Measurements from ENCODE around the gene TMCO4. TPM values are rescaled to one million over a fixed set of nuclear protein-coding genes. Genes with fewer than 3 reads are reported as not detected.

The TMCO4 gene
- total and polyA plus RNA-seq, 2 of the 4 experiments (the other 2 are of a cell fraction) = 7.3 to 8.6 TPM

DNA sequence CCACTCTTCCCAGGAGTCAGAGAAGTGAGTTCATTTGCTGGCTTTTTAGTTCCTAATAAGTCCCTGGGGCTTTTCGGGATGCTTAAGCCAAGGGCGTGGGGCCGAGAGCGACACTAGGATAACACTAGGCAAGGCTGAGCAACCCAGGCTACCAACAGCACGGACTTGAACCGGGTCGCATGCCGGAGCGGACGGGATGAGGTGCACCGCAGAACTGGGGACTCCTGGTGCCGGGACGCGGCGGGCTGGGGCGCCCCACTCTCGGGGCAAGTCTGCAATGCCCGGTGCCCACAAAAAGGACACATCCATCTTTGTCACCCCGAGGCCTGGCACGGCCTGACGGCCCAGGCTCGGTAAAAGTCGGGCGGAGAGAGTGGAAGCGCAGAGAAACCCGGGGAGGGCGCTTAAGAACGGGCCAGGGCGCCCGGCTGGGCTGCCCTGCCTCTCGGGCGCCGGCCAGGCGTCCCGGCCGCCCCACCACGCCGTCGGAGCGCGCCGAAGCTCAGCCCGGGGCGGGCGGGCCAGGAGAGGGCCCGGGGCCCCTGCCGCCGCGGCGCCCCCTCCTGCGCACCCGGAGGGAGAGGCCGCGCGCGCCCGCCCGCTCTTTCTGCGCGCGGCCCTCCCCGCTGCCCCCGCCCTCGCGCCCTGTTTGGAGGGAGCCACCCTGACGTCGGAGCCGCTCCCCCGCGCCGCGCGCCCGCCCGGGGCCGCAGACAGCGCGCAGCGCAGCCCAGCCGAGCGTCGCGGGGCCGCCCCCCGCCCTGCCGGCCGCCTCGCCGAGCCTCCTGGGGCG lies 155.9 kb downstream of the TMCO4 start, which contains the start of gene NBL1:
NBL1 (plus strand) TSS at position 710 of the 793 bp plus-strand sequence. CDS start 10,720 bp downstream, outside the sequence.
- Histone ChIP-seq H3K9ac (ENCODE audit: low read depth, low read length) (peak within 1 kb of the TSS; percentile 96), H3K9me3 (ENCODE audit: control insufficient read depth, insufficient read depth, low read length) (no peaks in the 10 kb centered on the region), H2BK15ac (ENCODE audit: low read depth, low read length) (peak within 1 kb of the TSS; percentile 55; the same call in 1 of the 3 replicates), H3K36me3 (ENCODE audit: control insufficient read depth, insufficient read depth, low read length) (peaks cover 2% of the 10 kb centered on the region; the same call in 1 of the 2 replicates), H3K79me1 (ENCODE audit: low read depth in 1 of 2, low read length in 2 of 2) (peaks cover 0 to 34% of the 10 kb centered on the region in 2 experiments; a peak in 2 of 4 replicates), H3K14ac (replicated peaks; ENCODE audit: low read depth, low read length) (peak within 1 kb of the TSS; percentile 94), H3K23ac (ENCODE audit: low read depth, low read length) (peak within 1 kb of the TSS; percentile 84), H2BK20ac (ENCODE audit: low read depth, low read length) (no peak within 1 kb of the TSS), H3K4me3 (ENCODE audit: insufficient read depth, low read depth, low read length) (peak within 1 kb of the TSS; percentile 72), H3K4ac (ENCODE audit: low read depth, low read length) (peak within 1 kb of the TSS; percentile 90), H2AK5ac (ENCODE audit: low read depth, low read length) (peak within 1 kb of the TSS; percentile 40; the same call in 1 of the 2 replicates), H3K9me1 (ENCODE audit: insufficient read depth, low read length) (peaks cover 7% of the 10 kb centered on the region), H3K27ac (ENCODE audit: insufficient read depth, low read length) (peak within 1 kb of the TSS; percentile 71), H4K91ac (ENCODE audit: insufficient read depth, low read depth, low read length) (peak within 1 kb of the TSS; percentile 46; the same call in 1 of the 2 replicates), H3K56ac (ENCODE audit: extremely low read depth, insufficient read depth, low read length) (peak within 1 kb of the TSS; percentile 30; the same call in 1 of the 2 replicates), H4K8ac (ENCODE audit: low read depth in 2 of 2, low read length in 2 of 2) (peak within 1 kb of the TSS; percentile 41 to 61; a peak in 2 of 4 replicates), H2BK5ac (ENCODE audit: low read depth, low read length, poor library complexity, severe bottlenecking) (no peak within 1 kb of the TSS), H3K18ac (ENCODE audit: low read depth, low read length) (peak within 1 kb of the TSS; percentile 59; the same call in 1 of the 2 replicates), H3K4me2 (ENCODE audit: low read depth, low read length) (peak within 1 kb of the TSS; percentile 93), H4K5ac (ENCODE audit: low read depth, low read length) (peak within 1 kb of the TSS; percentile 69), H3K4me1 (ENCODE audit: control insufficient read depth, insufficient read depth, low read length) (peaks cover 22% of the 10 kb centered on the region; the same call in 1 of the 2 replicates), H4K20me1 (ENCODE audit: insufficient read depth, low read length) (peaks cover 26% of the 10 kb centered on the region), H2BK120ac (ENCODE audit: low read depth, low read length) (peak within 1 kb of the TSS; percentile 62), H3K27me3 (ENCODE audit: control insufficient read depth, insufficient read depth, low read length) (no peaks in the 10 kb centered on the region), H2AK9ac (replicated peaks; ENCODE audit: low read depth, low read length, poor library complexity) (peak within 1 kb of the TSS; percentile 89), H2AFZ (replicated peaks; ENCODE audit: low read length, poor library complexity) (peak within 1 kb of the TSS; percentile 96)
- 5% methylated on average over 62 of the region's 90 CpGs; no CpG with 5 or more reads in 1 of the 2 experiments for WGBS, 2 experiments (ENCODE audit: extremely low coverage in 2 of 2, insufficient read length in 1 of 2)
- intact Hi-C loops (cut with micrococcal nuclease) = loop anchor here (2.0 kb wide), 4 partner anchors 47 to 245 kb away; partner anchors contain the start of gene CAPZB
- POLR2A ChIA-PET (ENCODE audit: unreplicated experiment) = no interaction called here
- DNase-seq = peak; percentile 54
- in situ Hi-C loops (cut with MboI; ENCODE audit: low sequenced_read_pairs) = loop anchor here (10.0 kb wide), 1 partner anchor 159 kb away; the partner anchor contains the start of gene CAPZB
- no TSS peak for BruUV-seq (replicated peaks)
- CTCF ChIA-PET = interaction anchor here (1.1 kb wide), 1 partner anchor 10 kb away, joined by 4 read pairs; no protein-coding TSS in a partner anchor
- ATAC-seq (ENCODE audit: low read depth) = peak; percentile 90
- dilution Hi-C loops (cut with HindIII; ENCODE audit: low sequenced_read_pairs, unreplicated experiment) = no loop called here
- TF ChIP-seq MAZ (IDR thresholded peaks at IDR 0.05; ENCODE audit: borderline replicate concordance, low read depth, low read length) = peak; percentile 93
- no peak for TF ChIP-seq POLR2A (IDR thresholded peaks at IDR 0.05; ENCODE audit: low read depth, low read length)
- TF ChIP-seq RFX5 (IDR thresholded peaks at IDR 0.05; ENCODE audit: low read depth, low read length) = no peak
- no peak for TF ChIP-seq MXI1 (IDR thresholded peaks at IDR 0.05; ENCODE audit: borderline replicate concordance, low read depth, low read length)
- TF ChIP-seq, protein P1, sequence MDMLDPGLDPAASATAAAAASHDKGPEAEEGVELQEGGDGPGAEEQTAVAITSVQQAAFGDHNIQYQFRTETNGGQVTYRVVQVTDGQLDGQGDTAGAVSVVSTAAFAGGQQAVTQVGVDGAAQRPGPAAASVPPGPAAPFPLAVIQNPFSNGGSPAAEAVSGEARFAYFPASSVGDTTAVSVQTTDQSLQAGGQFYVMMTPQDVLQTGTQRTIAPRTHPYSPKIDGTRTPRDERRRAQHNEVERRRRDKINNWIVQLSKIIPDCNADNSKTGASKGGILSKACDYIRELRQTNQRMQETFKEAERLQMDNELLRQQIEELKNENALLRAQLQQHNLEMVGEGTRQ (IDR thresholded peaks at IDR 0.05; ENCODE audit: low read depth, low read length) = no peak
- TF ChIP-seq CHD1 (IDR thresholded peaks at IDR 0.05; ENCODE audit: low read depth, low read length) = no peak
- TF ChIP-seq SMC3 (IDR thresholded peaks at IDR 0.05; ENCODE audit: low read depth, low read length) = no peak
- 0 out of 2 replicates have a peak, but pooled peaks have one; percentile 7 for TF ChIP-seq RAD21 (IDR thresholded peaks at IDR 0.05; ENCODE audit: low read length)
- no peak for TF ChIP-seq BHLHE40 (IDR thresholded peaks at IDR 0.05; ENCODE audit: low read depth, low read length)
- TF ChIP-seq FOS (IDR thresholded peaks at IDR 0.05; ENCODE audit: low read depth, low read length) = no peak
- no peak for TF ChIP-seq NFE2L2 (IDR thresholded peaks at IDR 0.05; ENCODE audit: low read depth, low read length)
- TF ChIP-seq, protein P2, sequence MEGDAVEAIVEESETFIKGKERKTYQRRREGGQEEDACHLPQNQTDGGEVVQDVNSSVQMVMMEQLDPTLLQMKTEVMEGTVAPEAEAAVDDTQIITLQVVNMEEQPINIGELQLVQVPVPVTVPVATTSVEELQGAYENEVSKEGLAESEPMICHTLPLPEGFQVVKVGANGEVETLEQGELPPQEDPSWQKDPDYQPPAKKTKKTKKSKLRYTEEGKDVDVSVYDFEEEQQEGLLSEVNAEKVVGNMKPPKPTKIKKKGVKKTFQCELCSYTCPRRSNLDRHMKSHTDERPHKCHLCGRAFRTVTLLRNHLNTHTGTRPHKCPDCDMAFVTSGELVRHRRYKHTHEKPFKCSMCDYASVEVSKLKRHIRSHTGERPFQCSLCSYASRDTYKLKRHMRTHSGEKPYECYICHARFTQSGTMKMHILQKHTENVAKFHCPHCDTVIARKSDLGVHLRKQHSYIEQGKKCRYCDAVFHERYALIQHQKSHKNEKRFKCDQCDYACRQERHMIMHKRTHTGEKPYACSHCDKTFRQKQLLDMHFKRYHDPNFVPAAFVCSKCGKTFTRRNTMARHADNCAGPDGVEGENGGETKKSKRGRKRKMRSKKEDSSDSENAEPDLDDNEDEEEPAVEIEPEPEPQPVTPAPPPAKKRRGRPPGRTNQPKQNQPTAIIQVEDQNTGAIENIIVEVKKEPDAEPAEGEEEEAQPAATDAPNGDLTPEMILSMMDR (conservative IDR thresholded peaks at IDR 0.05; ENCODE audit: low read depth, low read length) = peak; percentile 21; the same call in 1 of the 2 replicates
- no peak for TF ChIP-seq RCOR1 (IDR thresholded peaks at IDR 0.05; ENCODE audit: insufficient replicate concordance, low read length)
- TF ChIP-seq MAFK (IDR thresholded peaks at IDR 0.05; ENCODE audit: low read depth, low read length) = no peak
